Panc1 (cell line): ENCODE data around the gene LHFPL3. TPM values are rescaled to one million over a fixed set of nuclear protein-coding genes. Genes with fewer than 3 reads are reported as not detected.

Experiments used
- ATAC-seq: fragments of 200-7000 bp; cut with Tn5 transposase; 2 replicates; pipeline ENCODE4 v1.9.1; 2020; ENCODE audit warnings: mild to moderate bottlenecking, moderate library complexity
- BruUV-seq: library from RNA; stranded (reverse); fragments of 400-500 nt; replicated peaks from 2 replicates; lab custom pipeline; 2021; lab: Mats Ljungman, UMichigan
- CTCF ChIA-PET: fragments of 300-600 bp; sonication (Branson Sonifier 250); formaldehyde crosslinking; loops from one replicate; lab custom pipeline; 2022; ENCODE audit warnings: antibody characterized with exemption; lab: Charles Lee
- POLR2A ChIA-PET: fragments of 300-600 bp; sonication (Branson Sonifier 250); formaldehyde crosslinking; loops from one replicate; lab custom pipeline; 2022; ENCODE audit warnings: antibody characterized with exemption; lab: Charles Lee
- DNase-seq: peaks from one replicate; pipeline ENCODE4 v3.0.0-alpha.2; 2010; ENCODE audit warnings: low read depth, low spot score
- H3K27ac ChIP-seq: 2 replicates; pipeline ENCODE4 v1.5.1; 2011; ENCODE audit warnings: mild to moderate bottlenecking, low read length, inconsistent platforms
- H3K27me3 ChIP-seq: fragments of 200-500 bp; sonication (Bioruptor generic); 2 replicates; pipeline ENCODE4 v1.6.0; 2014; ENCODE audit warnings: low read length, inconsistent platforms; ENCODE audit not compliant: control insufficient read depth, insufficient read depth
- H3K36me3 ChIP-seq: fragments of 200-500 bp; sonication (Bioruptor generic); 2 replicates; pipeline ENCODE4 v1.5.1; 2014; ENCODE audit warnings: inconsistent platforms, mild to moderate bottlenecking, low read length, moderate library complexity; ENCODE audit not compliant: control insufficient read depth, insufficient read depth
- H3K4me1 ChIP-seq: 2 replicates; pipeline ENCODE4 v1.5.1; 2011; ENCODE audit warnings: inconsistent platforms, mild to moderate bottlenecking, low read length, moderate library complexity; ENCODE audit not compliant: control insufficient read depth, insufficient read depth
- H3K4me3 ChIP-seq, 2 experiments: 2 replicates each; pipeline ENCODE4 v1.5.1; 2011 to 2012; ENCODE audit warnings: low read depth in 2 of 2, low read length in 2 of 2, mild to moderate bottlenecking in 2 of 2, inconsistent platforms in 1 of 2, moderate library complexity in 1 of 2
- H3K9me3 ChIP-seq: fragments of 200-500 bp; sonication (Bioruptor generic); 2 replicates; pipeline ENCODE4 v1.5.1; 2014; ENCODE audit warnings: low read depth, mild to moderate bottlenecking, inconsistent platforms, low read length, moderate library complexity; ENCODE audit not compliant: control insufficient read depth, insufficient read depth
- CTCF ChIP-seq: fragments of 450-650 bp; IDR thresholded peaks from 2 replicates; pipeline ENCODE4 v1.5.1; 2017; ENCODE audit warnings: mild to moderate bottlenecking
- POLR2AphosphoS5 ChIP-seq: IDR thresholded peaks from 2 replicates; pipeline ENCODE4 v1.6.1; 2012; ENCODE audit warnings: mild to moderate bottlenecking, low read depth, low read length, moderate library complexity
- REST ChIP-seq, 2 experiments: IDR thresholded peaks; 2 replicates each; pipeline ENCODE4 v1.6.1; 2011 to 2012; ENCODE audit warnings: low read depth in 2 of 2, control low read depth in 1 of 2, low read length in 1 of 2, mild to moderate bottlenecking in 1 of 2, moderate library complexity in 1 of 2; ENCODE audit not compliant: insufficient read depth in 1 of 2
- SIN3A ChIP-seq: IDR thresholded peaks from 2 replicates; pipeline ENCODE4 v1.6.1; 2012; ENCODE audit warnings: low read depth, mild to moderate bottlenecking, low read length, moderate library complexity, borderline replicate concordance; ENCODE audit not compliant: insufficient read depth
- TCF7L2 ChIP-seq: IDR thresholded peaks from 2 replicates; pipeline ENCODE4 v1.6.1; 2011; ENCODE audit warnings: mild to moderate bottlenecking, low read depth, low read length, inconsistent platforms
- in situ Hi-C: cut with HindIII; loops from 2 replicates; pipeline ENCODE4 v1.10.0; 2016; ENCODE audit warnings: low sequenced_read_pairs, low pct_unique_long_range_greater_than_20kb
- intact Hi-C: fragments of 100-400 bp; cut with micrococcal nuclease; formaldehyde crosslinking; loops from one replicate; pipeline ENCODE4 v1.10.0; 2022; ENCODE audit not compliant: unreplicated experiment
- total RNA-seq: library from RNA; stranded (reverse); gene quantifications from one replicate; pipeline ENCODE4 v1.2.1, GENCODE V29; 2021; ENCODE audit not compliant: unreplicated experiment

Gene LHFPL3
- total RNA-seq, 1 experiment from 2014 or later: not detected

GRCh38 chr7:104940023-104940710 lies 611.8 kb downstream of the LHFPL3 start:
- Histone ChIP-seq H3K27me3 (no peaks in the 10 kb centered on the region), H3K4me3 (no peak overlapping the region), H3K27ac (no peak overlapping the region), H3K4me1 (peaks cover 14% of the 10 kb centered on the region), H3K9me3 (no peaks in the 10 kb centered on the region), H3K36me3 (no peaks in the 10 kb centered on the region)
- POLR2A ChIA-PET: no interaction called here
- TF ChIP-seq TCF7L2 (no peak), POLR2AphosphoS5 (no peak), CTCF (no peak), SIN3A (no peak), REST (IDR thresholded peaks at IDR 0.05; ENCODE audit: insufficient read depth in 1 of 2, low read depth in 2 of 2, low read length in 1 of 2) (no peak)
- in situ Hi-C loops: no loop called here
- CTCF ChIA-PET: no interaction called here
- ATAC-seq (no peak), DNase-seq (no peak)
- intact Hi-C loops: no loop called here
- no TSS peak for BruUV-seq

- no TSS peak for BruUV-seq
- POLR2A ChIA-PET: interaction anchor here (0.6 kb wide), 1 partner anchor 40 kb away, joined by 3 read pairs; no protein-coding TSS in a partner anchor
- Histone ChIP-seq H3K27ac (peak overlapping the region; percentile 67), H3K4me3 (no peak overlapping the region), H3K4me1 (peaks cover 18% of the 10 kb centered on the region), H3K9me3 (no peaks in the 10 kb centered on the region), H3K27me3 (no peaks in the 10 kb centered on the region), H3K36me3 (no peaks in the 10 kb centered on the region)
- ATAC-seq: peak; percentile 15; the same call in 1 of the 2 replicates
- intact Hi-C loops (no loop called here), in situ Hi-C loops (no loop called here)
- DNase-seq: no peak
- TF ChIP-seq TCF7L2: peak; percentile 99
- no peak for TF ChIP-seq CTCF
- TF ChIP-seq POLR2AphosphoS5: peak; percentile 34; the same call in 1 of the 2 replicates
- CTCF ChIA-PET: no interaction called here
These were observed 615.3 kb downstream of the LHFPL3 start for GRCh38 chr7:104943502-104944343.
